Mammary epithelial cell (primary cell): Measurements from ENCODE around the gene TSNAX.

ENCODE experiments used
- CTCF ChIP-seq, 2 donors: IDR thresholded peaks in 1 of 2; conservative IDR thresholded peaks in 1 of 2; 2 replicates each; pipeline ENCODE4 v1.5.1; 2011 to 2012; ENCODE audit warnings: inconsistent platforms in 2 of 2, low read length in 2 of 2, mild to moderate bottlenecking in 2 of 2, control low read depth in 1 of 2, low read depth in 1 of 2; ENCODE audit not compliant: insufficient read depth in 1 of 2; ENCODE audit errors: extremely low read depth in 1 of 2
- EZH2 ChIP-seq: IDR thresholded peaks from 2 replicates; pipeline ENCODE4 v1.6.1; 2012; ENCODE audit warnings: low read length, inconsistent platforms, borderline replicate concordance

- TF ChIP-seq CTCF (conservative IDR thresholded peaks at IDR 0.05 in 1 of 2, IDR thresholded peaks at IDR 0.05 in 1 of 2; ENCODE audit: extremely low read depth in 1 of 2, insufficient read depth in 1 of 2, low read depth in 1 of 2, low read length in 2 of 2): no peak
- TF ChIP-seq EZH2: no peak
These were observed 19.5 kb upstream of the TSNAX start for GRCh38 chr1:231508941-231509340.
